Pancreas (tissue), 10 donors: Measurements from ENCODE around the gene TUNAR. TPM values are rescaled to one million over a fixed set of nuclear protein-coding genes. Genes with fewer than 3 reads are reported as not detected.

Source experiments
- ATAC-seq, 4 donors: fragments of 200-7000 bp; cut with Tn5 transposase; one replicate each; pipeline versions ENCODE4 v1.8.0 to v1.9.1; 2020; ENCODE audit warnings: mild to moderate bottlenecking in 4 of 4, moderate library complexity in 4 of 4
- DNase-seq, 6 donors: peaks; one replicate each; pipeline ENCODE4 v3.0.0-alpha.2; 2020
- FAIRE-seq: peaks from 2 replicates; lab custom pipeline; 2012; peaks lifted over from hg19 to GRCh38; lab: Jason Lieb, UNC
- H3K27ac ChIP-seq, 4 donors: fragments of 200-600 bp; sonication (generic); 1 replicate in 3 of 4; 2 replicates in 1 of 4; pipeline versions ENCODE4 v1.5.0 to v1.8.0; 2020
- H3K27me3 ChIP-seq, 4 donors: fragments of 200-600 bp; one replicate each; pipeline ENCODE4 v1.8.0; 2021
- H3K36me3 ChIP-seq, 3 donors: fragments of 200-600 bp; sonication (generic) in 1 of 3; one replicate each; pipeline versions ENCODE4 v1.5.0 to v1.8.0; 2020 to 2021
- H3K4me1 ChIP-seq, 3 donors: fragments of 200-600 bp; one replicate each; pipeline ENCODE4 v1.8.0; 2021
- H3K4me3 ChIP-seq, 4 donors: fragments of 200-600 bp; sonication (generic) in 2 of 4; one replicate each; pipeline versions ENCODE4 v1.5.0 to v1.8.0; 2020 to 2021
- H3K9me3 ChIP-seq, 4 donors: fragments of 200-600 bp; one replicate each; pipeline ENCODE4 v1.8.0; 2021
- CTCF ChIP-seq, 4 donors: fragments of 200-600 bp; sonication (generic) in 3 of 4; IDR thresholded peaks; one replicate each; pipeline versions ENCODE4 v1.5.0 to v1.8.0; 2021; ENCODE audit warnings: antibody characterized with exemption in 4 of 4
- WGBS, 2 donors: extraction: QIAGEN DNeasy Blood & Tissue Kit; methylation state at CpG; one replicate each; pipeline ENCODE4 v1.1.7; 2013; 5-methylcytosine and 5-hydroxymethylcytosine counted together
- intact Hi-C, 3 donors: fragments of 100-400 bp; cut with DNase I; formaldehyde crosslinking; loops; one replicate each; pipeline versions ENCODE4 v1.11.1 to v1.14.2; 2022
- polyA plus RNA-seq, 2 donors: library from polyadenylated mRNA; stranded (reverse); fragments of 200-250 nt; gene quantifications; one replicate each; pipeline ENCODE4 v1.2.3, GENCODE V29; 2013
- total RNA-seq, 6 donors: library from RNA; stranded (reverse); fragmentation: NEBNext Ultra II Directional in 4 of 6; extraction: Animal tissue kit (Norgen Biotek cat#: 25700) in 4 of 6; gene quantifications; one replicate each; pipeline versions ENCODE4 v1.2.1 to v1.2.4, GENCODE V29; 2021 to 2023
- donor health status: healthy with polysubstance abuse.
- donor health status: DM: no; HTN: no; CAD: no; lungs with moderate emphysema.
- donor health status: DM: no; HTN: no; CAD: no.
- donor health status: control.
- donor health status: control.
- donor health status: Bipolar disorder and iron deficiency.
- donor health status: DM: yes; HTN: yes; CAD: no.
- donor health status: DM: no; HTN: no; CAD: no.
- donor health status: DM: no; HTN: no; CAD: no.
- donor health status: DM: yes; HTN: yes; CAD: no.

The TUNAR gene
- total and polyA plus RNA-seq, 8 donors, result 0.23 to 12.7 (median 1.0) TPM

GRCh38 chr14:95910628-95911027 is 34.0 kb downstream of the TUNAR start:
- Histone ChIP-seq H3K9me3 (no peaks in the 10 kb centered on the region), H3K4me1 (no peaks in the 10 kb centered on the region), H3K36me3 (no peaks in the 10 kb centered on the region), H3K27ac (no peak overlapping the region), H3K4me3 (no peak overlapping the region), H3K27me3 (no peaks in the 10 kb centered on the region)
- intact Hi-C loops, result no loop called here
- ATAC-seq (no peak), DNase-seq (no peak), FAIRE-seq (no peak)
- no peak for TF ChIP-seq CTCF (IDR thresholded peaks at IDR 0.05)
- 31 to 41% methylated on average over 4 of the region's 4 CpGs for WGBS, 2 donors

- 84 to 93% methylated on average over 7 of the region's 7 CpGs for WGBS, 2 donors
- ATAC-seq, result no peak
These were observed 34.8 kb downstream of the TUNAR start for GRCh38 chr14:95911456-95911855.

GRCh38 chr14:95915330-95915729 is 38.7 kb downstream of the TUNAR start:
- no peak for DNase-seq
- no peak for FAIRE-seq

More at GRCh38 chr14:95911456-95911855, 34.8 kb downstream of the TUNAR start:
- Histone ChIP-seq H3K4me3 (no peak overlapping the region), H3K27me3 (no peaks in the 10 kb centered on the region), H3K9me3 (no peaks in the 10 kb centered on the region), H3K27ac (no peak overlapping the region), H3K36me3 (no peaks in the 10 kb centered on the region), H3K4me1 (no peaks in the 10 kb centered on the region)
- intact Hi-C loops, result no loop called here
- DNase-seq (no peak), FAIRE-seq (no peak)
- TF ChIP-seq CTCF (IDR thresholded peaks at IDR 0.05), result no peak

GRCh38 chr14:95918466-95918865 is 41.8 kb downstream of the TUNAR start:
- FAIRE-seq (no peak), DNase-seq (no peak), ATAC-seq (peak in 3 of 4 donors; percentile 28 to 50 (median 38))
- H3K4me3 ChIP-seq, result no peak overlapping the region
- no peaks in the 10 kb centered on the region for H3K27me3 ChIP-seq
- no peaks in the 10 kb centered on the region for H3K36me3 ChIP-seq
- intact Hi-C loops, result no loop called here
- no peak for TF ChIP-seq CTCF (IDR thresholded peaks at IDR 0.05)
- H3K4me1 ChIP-seq, result no peaks in the 10 kb centered on the region
- 3 to 6% methylated on average over 6 of the region's 6 CpGs for WGBS, 2 donors
- H3K9me3 ChIP-seq, result no peaks in the 10 kb centered on the region
- H3K27ac ChIP-seq, result no peak overlapping the region

More at GRCh38 chr14:95915330-95915729, 38.7 kb downstream of the TUNAR start:
- Histone ChIP-seq H3K27ac (no peak overlapping the region), H3K27me3 (no peaks in the 10 kb centered on the region), H3K4me3 (no peak overlapping the region), H3K4me1 (no peaks in the 10 kb centered on the region), H3K36me3 (no peaks in the 10 kb centered on the region), H3K9me3 (no peaks in the 10 kb centered on the region)
- intact Hi-C loops, result no loop called here
- ATAC-seq, result peak in 2 of 4 donors; percentile 46 to 71
- 30 to 42% methylated on average over 7 of the region's 7 CpGs for WGBS, 2 donors
- no peak for TF ChIP-seq CTCF (IDR thresholded peaks at IDR 0.05)

- no peak overlapping the region for H3K4me3 ChIP-seq
- FAIRE-seq (no peak), ATAC-seq (no peak), DNase-seq (no peak)
- no peaks in the 10 kb centered on the region for H3K4me1 ChIP-seq
- H3K27me3 ChIP-seq, result no peaks in the 10 kb centered on the region
- no peak overlapping the region for H3K27ac ChIP-seq
- no peaks in the 10 kb centered on the region for H3K36me3 ChIP-seq
- 57 to 70% methylated on average over 11 of the region's 11 CpGs for whole genome bisulfite sequencing, 2 donors
- intact Hi-C loops, result no loop called here
- TF ChIP-seq CTCF (IDR thresholded peaks at IDR 0.05), result no peak
- H3K9me3 ChIP-seq, result no peaks in the 10 kb centered on the region
These were observed 44.3 kb downstream of the TUNAR start for GRCh38 chr14:95920769-95921438.
